Ovary (tissue), 3 donors: ENCODE data around the gene CYP8B1.

Experiments
- CTCF ChIP-seq, 3 donors: fragments of 450-650 bp in 2 of 3; fragments of 200-600 bp in 1 of 3; IDR thresholded peaks; one replicate each; pipeline versions ENCODE4 v1.5.1 to v1.8.0; 2016 to 2022; ENCODE audit warnings: antibody characterized with exemption in 3 of 3, mild to moderate bottlenecking in 1 of 3
- POLR2A ChIP-seq: fragments of 450-650 bp; IDR thresholded peaks from one replicate; pipeline ENCODE4 v1.6.1; 2017; ENCODE audit warnings: antibody characterized with exemption, mild to moderate bottlenecking, moderate library complexity
- donor health status: DM: no; HTN: no; CAD: no.

GRCh38 chr3:42902257-42902656 lies 26.6 kb upstream of the CYP8B1 start:
- TF ChIP-seq CTCF (IDR thresholded peaks at IDR 0.05) = no peak
- TF ChIP-seq POLR2A = no peak
